Lower lobe of right lung (tissue), 2 donors: ENCODE results near the gene DCP1A. TPM values are rescaled to one million over a fixed set of nuclear protein-coding genes. Genes with fewer than 3 reads are reported as not detected.

Experiments
- ATAC-seq, 2 donors: fragments of 200-7000 bp; cut with Tn5 transposase; one replicate each; pipeline ENCODE4 v1.9.1; 2020 to 2022; ENCODE audit warnings: mild to moderate bottlenecking in 2 of 2, moderate library complexity in 2 of 2
- DNase-seq: peaks from one replicate; pipeline ENCODE4 v3.0.0-alpha.2; 2020
- H3K27ac ChIP-seq: fragments of 200-600 bp; one replicate; pipeline ENCODE4 v1.8.0; 2022
- H3K27me3 ChIP-seq: fragments of 200-600 bp; one replicate; pipeline ENCODE4 v1.8.0; 2022; ENCODE audit warnings: low read depth
- H3K36me3 ChIP-seq: fragments of 200-600 bp; one replicate; pipeline ENCODE4 v1.8.0; 2022; ENCODE audit warnings: mild to moderate bottlenecking
- H3K4me1 ChIP-seq: fragments of 200-600 bp; one replicate; pipeline ENCODE4 v1.8.0; 2022
- H3K4me3 ChIP-seq: fragments of 200-600 bp; one replicate; pipeline ENCODE4 v1.8.0; 2022; ENCODE audit warnings: mild to moderate bottlenecking
- H3K9me3 ChIP-seq: fragments of 200-600 bp; one replicate; pipeline ENCODE4 v1.8.0; 2022
- CTCF ChIP-seq: fragments of 200-600 bp; IDR thresholded peaks from one replicate; pipeline ENCODE4 v1.8.0; 2022; ENCODE audit warnings: antibody characterized with exemption, mild to moderate bottlenecking
- intact Hi-C: fragments of 100-400 bp; cut with DNase I; formaldehyde crosslinking; loops from one replicate; pipeline ENCODE4 v1.11.0; 2022
- total RNA-seq: library from RNA; stranded (reverse); fragmentation: NEBNext Ultra II Directional; extraction: Animal tissue kit (Norgen Biotek cat#: 25700); gene quantifications from one replicate; pipeline ENCODE4 v1.2.1, GENCODE V29; 2021
- donor health status: DM: no; HTN: yes; CAD: no; lungs with severe emphysema.

The DCP1A gene
- total RNA-seq, 1 donor from 2014 or later = 25.1 TPM

- intact Hi-C loops = no loop called here
These were observed 96.9 kb downstream of the DCP1A start for GRCh38 chr3:53250453-53250852.

GRCh38 chr3:53248161-53248560 is 99.2 kb downstream of the DCP1A start:
- no peak overlapping the region for H3K27ac ChIP-seq
- H3K36me3 ChIP-seq = no peaks in the 10 kb centered on the region
- H3K4me1 ChIP-seq = peaks cover 85% of the 10 kb centered on the region
- H3K27me3 ChIP-seq = no peaks in the 10 kb centered on the region
- no peak overlapping the region for H3K4me3 ChIP-seq
- DNase-seq = no peak
- H3K9me3 ChIP-seq = no peaks in the 10 kb centered on the region
- intact Hi-C loops = no loop called here
- no peak for ATAC-seq
- no peak for TF ChIP-seq CTCF

More at GRCh38 chr3:53250453-53250852, 96.9 kb downstream of the DCP1A start:
- H3K4me1 ChIP-seq = peaks cover 77% of the 10 kb centered on the region
- ATAC-seq = no peak
- H3K36me3 ChIP-seq = no peaks in the 10 kb centered on the region
- H3K27ac ChIP-seq = peak overlapping the region; percentile 87
- no peaks in the 10 kb centered on the region for H3K9me3 ChIP-seq
- no peak for TF ChIP-seq CTCF
- DNase-seq = no peak
- H3K27me3 ChIP-seq = no peaks in the 10 kb centered on the region
- no peak overlapping the region for H3K4me3 ChIP-seq

GRCh38 chr3:53247619-53248018 is 99.7 kb downstream of the DCP1A start:
- DNase-seq = no peak
- Histone ChIP-seq H3K27ac (no peak overlapping the region), H3K36me3 (no peaks in the 10 kb centered on the region), H3K27me3 (no peaks in the 10 kb centered on the region), H3K9me3 (no peaks in the 10 kb centered on the region), H3K4me1 (peaks cover 85% of the 10 kb centered on the region), H3K4me3 (no peak overlapping the region)
- intact Hi-C loops = no loop called here
- no peak for ATAC-seq
- TF ChIP-seq CTCF = no peak

- no peak for TF ChIP-seq CTCF
- peaks cover 30% of the 10 kb centered on the region for H3K36me3 ChIP-seq
- H3K4me1 ChIP-seq = peaks cover 83% of the 10 kb centered on the region
- ATAC-seq (peak; percentile 16 to 51), DNase-seq (no peak)
- no peaks in the 10 kb centered on the region for H3K9me3 ChIP-seq
- no peaks in the 10 kb centered on the region for H3K27me3 ChIP-seq
- no peak overlapping the region for H3K4me3 ChIP-seq
- intact Hi-C loops = no loop called here
- peak overlapping the region; percentile 61 for H3K27ac ChIP-seq
These were observed 103.1 kb downstream of the DCP1A start for GRCh38 chr3:53244271-53244670.

GRCh38 chr3:53243785-53244184 is 103.6 kb downstream of the DCP1A start:
- H3K4me3 ChIP-seq = no peak overlapping the region
- H3K27me3 ChIP-seq = no peaks in the 10 kb centered on the region
- H3K9me3 ChIP-seq = no peaks in the 10 kb centered on the region
- no peak for DNase-seq
- H3K36me3 ChIP-seq = peaks cover 35% of the 10 kb centered on the region
- no peak for ATAC-seq
- peak overlapping the region; percentile 61 for H3K27ac ChIP-seq
- intact Hi-C loops = no loop called here
- no peak for TF ChIP-seq CTCF
- peaks cover 83% of the 10 kb centered on the region for H3K4me1 ChIP-seq

GRCh38 chr3:53243165-53243564 is 104.2 kb downstream of the DCP1A start:
- Histone ChIP-seq H3K4me1 (peaks cover 82% of the 10 kb centered on the region), H3K36me3 (peaks cover 41% of the 10 kb centered on the region), H3K27ac (peak overlapping the region; percentile 61), H3K9me3 (no peaks in the 10 kb centered on the region), H3K27me3 (no peaks in the 10 kb centered on the region), H3K4me3 (no peak overlapping the region)
- intact Hi-C loops = no loop called here
- DNase-seq = peak; percentile 65
- ATAC-seq = peak; percentile 40 to 50
- TF ChIP-seq CTCF = no peak
